GM19025 (cell line): Measurements from ENCODE around the gene FBXW12.

Source experiments
- ATAC-seq: cut with Tn5 transposase; IDR thresholded peaks from one replicate; pipeline ENCODE4 v1.9.1; 2021; ENCODE audit warnings: mild to moderate bottlenecking, low read depth, moderate library complexity; ENCODE audit not compliant: unreplicated experiment

FBXW12 gene

DNA sequence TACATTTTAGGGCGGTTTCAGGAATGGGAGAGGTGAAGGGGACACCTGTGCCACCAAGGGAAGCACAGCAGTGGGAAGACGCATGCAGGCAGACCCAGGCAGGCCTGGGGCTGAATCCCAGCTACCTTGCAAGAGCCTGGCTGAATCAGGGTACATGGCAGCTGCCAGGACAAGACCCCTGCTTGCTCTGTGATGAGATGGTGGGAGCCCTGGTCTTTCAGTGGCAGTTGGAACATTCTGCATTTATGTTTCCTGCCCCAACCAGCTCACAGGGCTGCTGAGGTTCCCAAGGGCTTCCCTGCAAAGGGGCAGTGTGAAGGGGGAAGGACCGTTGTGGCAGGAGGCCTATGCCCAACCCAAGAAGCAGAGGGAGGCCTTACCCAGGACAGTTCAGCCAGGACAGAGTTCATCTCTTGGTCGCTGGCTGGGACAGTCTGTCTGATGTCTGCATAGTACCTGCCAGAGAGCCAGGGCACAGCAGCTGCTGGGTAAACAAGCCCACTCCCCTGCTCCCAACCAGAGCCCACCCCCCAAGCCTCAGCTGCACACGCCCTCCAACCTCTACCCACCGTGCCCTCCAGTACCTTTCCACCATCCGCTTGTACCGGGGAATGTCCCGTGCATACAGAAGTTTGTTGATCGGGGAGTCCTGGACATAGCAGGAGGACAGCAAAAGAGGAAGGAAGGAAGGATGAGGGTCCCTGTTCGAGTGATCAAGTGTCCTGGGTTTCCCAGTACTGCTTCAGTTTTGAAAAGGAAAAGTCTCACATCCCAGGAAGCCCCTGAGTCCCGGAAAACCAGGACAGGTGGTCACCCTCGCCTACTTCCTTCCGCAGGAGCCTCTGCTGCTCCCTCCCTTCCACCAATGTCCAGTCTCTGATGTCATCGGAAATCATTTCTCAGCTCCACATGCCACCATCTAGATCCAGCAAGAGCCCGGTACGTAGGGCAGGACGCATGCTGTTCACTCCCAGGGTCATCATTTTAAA lies 34.7 kb downstream of the FBXW12 start:
- no peak for ATAC-seq

DNA sequence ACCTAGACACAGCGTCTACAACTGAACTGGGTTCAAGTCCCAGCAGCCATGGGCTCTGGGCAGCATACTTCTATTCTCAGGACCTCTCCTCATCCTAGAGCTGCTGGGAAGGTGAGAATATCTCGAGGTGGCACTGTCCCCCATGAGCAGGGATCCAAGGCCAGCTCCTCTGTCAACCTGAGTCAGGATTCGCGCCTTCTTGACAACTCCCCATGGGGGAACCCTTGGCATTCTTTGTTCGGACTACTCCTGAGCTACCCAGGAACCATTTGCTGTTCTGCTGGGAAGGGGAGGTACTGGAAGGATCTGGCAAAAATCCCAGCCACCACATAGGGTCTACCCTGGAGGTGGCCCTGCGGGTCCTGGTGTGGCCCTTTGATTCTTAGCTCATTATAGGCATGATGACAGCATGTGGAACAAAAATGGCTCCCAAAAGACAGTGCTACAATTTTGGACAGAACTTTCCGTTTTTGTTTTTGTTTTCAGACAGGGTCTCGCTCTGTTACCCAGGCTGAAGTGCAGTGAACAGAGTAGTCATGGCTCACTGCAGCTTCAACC lies 35.6 kb downstream of the FBXW12 start:
- no peak for ATAC-seq

DNA sequence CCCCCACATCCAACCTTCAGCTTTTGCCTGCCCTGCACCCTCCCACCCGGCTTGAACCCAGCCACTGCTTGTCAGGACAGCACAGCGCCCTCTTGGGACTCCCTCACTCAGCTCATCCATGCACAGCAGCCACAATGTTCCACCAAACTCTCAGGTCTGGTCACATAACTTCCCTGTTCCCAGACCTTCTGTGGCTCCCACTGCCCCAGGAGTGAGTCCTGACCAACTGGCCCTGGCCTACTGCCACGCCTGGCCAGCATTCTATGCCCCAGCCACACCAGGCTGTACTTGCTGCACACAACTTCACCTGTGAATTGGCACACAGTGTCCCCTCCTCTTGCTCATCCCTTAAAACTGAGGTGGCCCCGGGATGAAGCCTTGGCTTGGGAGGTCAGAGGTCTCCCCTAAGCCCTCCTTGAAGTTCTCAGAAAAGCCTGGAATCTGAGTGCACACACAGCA lies 36.8 kb downstream of the FBXW12 start:
- ATAC-seq: no peak

DNA sequence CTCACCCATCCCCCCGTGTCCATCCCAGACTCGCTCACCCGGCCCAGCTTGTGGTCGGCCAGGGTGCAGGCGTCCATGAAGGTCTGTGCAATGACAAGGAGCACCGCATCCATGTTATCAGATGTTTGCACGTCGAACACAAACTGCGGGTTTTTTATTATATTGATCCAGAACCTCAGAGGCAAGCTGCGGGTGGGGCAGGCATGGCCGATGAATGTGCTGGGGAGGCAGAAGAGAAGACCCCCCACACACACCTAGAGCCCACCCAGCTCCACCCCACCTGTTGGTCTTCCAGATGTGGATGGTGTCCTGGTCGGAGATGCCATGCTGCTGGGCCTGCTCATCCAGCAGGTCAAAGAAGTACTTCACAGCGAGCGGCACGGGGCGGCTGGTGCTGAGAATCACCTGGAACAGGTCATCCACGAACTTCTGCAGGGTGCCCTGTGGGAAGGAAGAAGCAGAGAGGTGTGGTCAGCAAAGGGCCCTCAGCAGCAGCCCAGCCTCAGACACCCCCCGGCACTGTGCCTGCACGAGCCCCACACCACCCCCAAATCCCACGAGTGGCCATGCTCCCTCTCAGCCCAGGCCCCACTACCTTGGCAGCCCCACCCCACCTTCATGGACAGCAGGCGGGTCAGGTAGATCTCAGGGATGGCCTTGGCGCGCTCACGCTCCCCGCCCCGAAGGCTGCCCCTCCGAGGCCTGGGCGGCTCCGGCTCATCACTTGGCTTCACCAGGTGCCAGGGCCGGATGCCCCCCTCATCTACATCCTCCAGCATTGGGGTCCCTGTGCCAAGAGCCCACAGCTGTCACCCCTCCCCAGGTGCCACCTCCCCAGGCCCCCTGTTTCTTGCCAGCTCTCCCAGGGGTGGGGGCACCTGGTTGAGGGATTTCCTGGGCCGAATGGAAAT lies 37.5 kb downstream of the FBXW12 start:
- ATAC-seq: no peak

- no peak for ATAC-seq
Observed at GRCh38 chr3:48410205-48411040, 38.4 kb downstream of the FBXW12 start.

DNA sequence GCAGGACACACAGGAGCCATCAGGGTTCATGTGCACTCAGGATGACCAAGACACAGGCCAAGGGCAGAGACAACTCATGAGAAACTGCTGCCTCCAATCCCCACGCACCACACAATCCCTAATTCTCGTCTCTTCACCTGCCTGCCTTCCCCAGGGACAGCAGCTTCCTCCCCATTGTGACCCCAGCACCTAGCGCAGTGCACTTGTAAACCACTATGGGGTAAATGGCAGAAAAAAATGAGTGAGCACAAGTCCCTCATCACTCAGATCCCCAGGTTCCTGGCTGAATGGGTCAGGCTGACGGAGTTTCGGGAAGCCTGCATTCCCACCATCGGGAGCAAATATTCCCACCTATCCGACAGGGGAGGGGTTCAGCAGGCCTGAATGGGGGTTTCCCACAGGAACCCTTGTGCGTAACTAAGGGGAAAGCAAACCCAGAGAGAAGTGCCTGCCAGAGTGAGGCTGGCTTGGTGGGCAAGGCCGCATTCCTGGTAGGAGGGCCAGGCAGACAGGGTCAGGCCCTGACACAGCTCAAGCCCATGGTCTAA lies 39.1 kb downstream of the FBXW12 start:
- no peak for ATAC-seq

GRCh38 chr3:48411606-48412374 lies 39.8 kb downstream of the FBXW12 start:
- no peak for ATAC-seq

GRCh38 chr3:48412375-48413001 lies 40.5 kb downstream of the FBXW12 start:
- no peak for ATAC-seq

GRCh38 chr3:48413086-48413485 lies 41.1 kb downstream of the FBXW12 start:
- ATAC-seq: no peak

DNA sequence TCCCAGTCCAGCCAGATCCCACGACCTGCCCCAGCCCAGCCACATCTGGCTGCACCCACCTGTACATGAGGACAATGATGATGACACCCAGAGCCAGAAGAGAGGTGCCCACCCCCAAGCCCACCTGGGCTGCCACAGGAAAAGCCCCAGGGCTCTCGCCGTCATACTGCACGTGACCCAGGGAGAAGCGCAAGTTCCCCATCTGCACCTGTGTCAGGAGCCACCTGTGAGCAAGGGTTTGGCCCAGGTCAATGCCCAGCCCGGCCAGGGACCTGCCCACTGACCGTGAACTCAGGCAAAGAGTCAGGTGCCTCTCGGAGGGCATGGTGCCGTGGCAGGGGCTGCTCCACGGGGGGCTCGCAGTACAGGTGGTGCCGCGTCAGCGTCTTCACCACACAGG lies 41.6 kb downstream of the FBXW12 start:
- ATAC-seq: no peak

DNA sequence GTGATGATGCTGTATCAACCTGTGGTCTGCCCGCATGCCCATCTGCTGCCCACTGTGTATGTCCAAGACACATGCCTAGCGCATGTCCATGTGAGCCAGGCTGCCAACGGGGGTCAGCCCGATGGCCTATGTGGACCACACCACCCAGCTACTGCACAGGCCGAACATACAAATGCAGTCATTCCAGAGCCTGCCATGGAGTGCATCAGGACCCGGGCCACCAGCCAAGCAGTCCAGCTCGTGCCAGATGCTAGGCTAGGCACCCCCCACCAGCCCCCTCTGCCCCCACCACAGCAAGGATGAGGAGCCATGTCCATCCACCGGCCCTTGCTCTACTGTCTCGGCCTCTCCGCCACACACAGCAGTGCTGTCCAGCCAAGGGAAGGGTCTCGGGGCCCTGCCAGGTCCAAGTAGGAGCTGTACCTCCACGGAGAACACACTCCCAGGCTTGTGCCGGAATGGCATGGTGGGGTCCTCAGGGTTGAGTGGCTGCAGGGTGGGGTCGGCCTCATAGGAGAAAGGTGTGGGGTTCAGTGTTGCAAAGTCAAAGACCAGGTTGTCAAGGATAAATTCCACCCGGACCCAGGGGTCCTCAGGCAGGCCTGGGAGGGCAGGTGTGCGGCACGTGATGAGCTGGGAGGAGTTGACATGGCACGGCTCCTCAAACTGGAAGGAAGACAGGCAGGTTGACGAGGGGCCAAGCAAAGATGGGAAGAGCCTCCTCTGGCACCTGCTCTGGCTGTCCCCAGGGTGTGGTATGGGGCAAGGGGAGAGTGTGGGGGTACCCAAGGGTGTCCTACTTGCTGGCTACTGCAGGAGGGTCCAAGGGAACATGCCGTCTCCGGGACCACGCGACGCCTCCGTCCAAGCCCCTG lies 42.6 kb downstream of the FBXW12 start:
- no peak for ATAC-seq

DNA sequence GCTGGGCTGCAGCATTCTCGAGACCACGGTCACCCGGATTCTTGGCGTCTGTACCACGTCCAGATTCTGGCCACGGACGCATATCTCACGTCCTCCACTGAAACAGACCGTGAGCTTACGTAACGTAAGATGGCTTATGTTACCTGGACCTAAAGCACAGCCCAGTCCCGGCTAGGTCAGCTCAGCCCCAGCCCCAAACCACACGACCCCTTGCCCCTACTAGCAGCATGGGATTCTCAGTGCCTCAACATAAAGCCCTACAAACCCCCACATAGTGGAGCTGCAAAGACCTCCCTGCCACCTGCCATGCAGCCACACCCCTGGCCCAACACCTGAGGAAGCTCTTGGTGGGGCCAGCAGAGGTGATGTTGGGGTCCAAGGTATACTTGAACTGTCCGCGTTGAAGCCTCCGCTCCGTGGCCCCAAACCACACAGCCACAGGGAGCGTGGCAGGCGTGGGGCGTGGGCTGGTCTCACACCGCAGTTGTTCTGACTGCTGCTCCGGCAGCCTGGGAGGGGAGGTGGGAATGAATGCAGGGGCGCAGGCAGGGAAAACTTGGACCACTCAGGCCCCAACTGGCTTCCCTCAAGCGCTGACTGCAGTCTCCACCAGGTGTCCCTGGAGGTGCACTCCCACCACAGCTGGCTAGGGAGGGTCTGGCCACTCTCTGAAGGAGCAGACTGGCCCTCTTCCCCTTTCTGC lies 43.4 kb downstream of the FBXW12 start:
- ATAC-seq: no peak

DNA sequence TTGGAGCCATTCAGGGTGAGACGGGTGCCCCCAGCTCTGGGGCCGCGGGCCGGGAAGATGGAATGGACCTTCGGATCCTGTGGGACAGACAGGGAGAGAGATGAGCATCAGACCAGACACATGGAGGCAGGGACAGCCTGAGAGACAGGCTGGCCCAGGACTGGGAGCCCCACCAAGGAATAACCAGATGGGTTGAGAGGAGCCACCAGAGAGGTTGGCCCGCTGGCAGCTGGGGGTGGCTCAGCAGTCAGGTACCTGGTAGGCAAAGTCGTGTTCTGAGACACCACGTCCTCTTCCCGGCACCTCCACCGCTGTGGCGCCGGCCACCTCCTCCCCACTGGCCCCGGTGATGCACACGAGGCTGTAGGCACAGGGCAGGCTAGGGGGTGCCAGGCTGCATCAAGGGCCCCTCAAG lies 44.1 kb downstream of the FBXW12 start:
- ATAC-seq: no peak

- ATAC-seq: no peak
Observed at GRCh38 chr3:48416546-48416945, 44.5 kb downstream of the FBXW12 start.

DNA sequence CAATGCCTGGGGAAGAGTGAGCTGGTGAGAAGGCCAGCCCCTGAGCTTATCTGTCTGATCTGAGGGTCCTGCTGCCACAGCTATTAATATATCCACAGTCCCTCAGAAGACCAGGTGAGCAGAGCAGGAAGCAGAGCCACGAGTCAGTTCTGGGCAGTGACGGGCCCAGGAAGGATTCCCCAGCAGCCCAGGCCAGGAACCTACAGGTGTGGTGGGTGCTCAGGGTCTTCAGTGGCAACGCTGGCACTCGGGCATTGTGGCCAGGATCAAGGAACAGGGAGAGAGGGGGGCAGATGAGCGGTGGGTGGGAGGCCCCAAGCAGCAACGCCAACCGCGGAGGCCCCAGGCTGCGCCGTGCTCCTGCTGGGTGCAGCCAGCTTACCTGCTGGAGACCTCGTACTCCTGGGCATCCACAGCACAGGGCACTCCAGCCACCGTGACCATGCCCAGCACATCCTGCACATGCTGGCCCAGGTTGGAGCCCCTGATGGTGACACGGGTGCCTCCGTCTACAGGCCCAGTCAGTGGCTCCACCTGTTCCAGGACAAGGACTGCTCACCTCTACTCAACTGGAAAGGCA lies 45.6 kb downstream of the FBXW12 start:
- no peak for ATAC-seq

GRCh38 chr3:48418140-48418539 lies 46.1 kb downstream of the FBXW12 start:
- ATAC-seq: no peak

DNA sequence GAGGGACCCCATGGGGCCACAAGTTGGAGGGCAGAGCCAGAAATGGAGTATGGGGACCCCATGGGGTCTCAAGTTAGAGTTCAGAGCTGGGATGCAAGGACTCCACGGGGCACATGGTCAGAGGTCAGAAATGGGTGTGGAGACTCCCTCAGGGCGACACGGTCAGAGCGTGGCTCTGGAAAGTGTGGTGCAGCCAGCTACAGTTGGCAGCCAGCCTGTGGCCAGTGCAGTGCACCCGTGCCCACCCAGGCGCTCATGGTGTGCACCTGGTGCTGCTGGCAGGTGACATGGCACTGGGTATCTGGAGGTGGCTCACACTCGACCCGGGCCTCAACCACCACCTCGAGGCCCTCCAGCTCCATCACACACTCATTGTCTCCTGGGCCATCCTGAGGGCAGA lies 46.6 kb downstream of the FBXW12 start:
- no peak for ATAC-seq
